K562 (cell line): ENCODE results near the gene PGAP2. TPM values are rescaled to one million over a fixed set of nuclear protein-coding genes. Genes with fewer than 3 reads are reported as not detected.

Source experiments
- ADNP ChIP-seq: fragments of 200-800 bp; sonication (Bioruptor generic); IDR thresholded peaks from 2 replicates; pipeline ENCODE4 v1.6.1; 2016; ENCODE audit warnings: missing genetic modification characterization, missing compliant biosample characterization
- FOXA1 ChIP-seq: fragments of 450-650 bp; IDR thresholded peaks from 2 replicates; pipeline ENCODE4 v1.6.1; 2016; ENCODE audit warnings: mild to moderate bottlenecking, borderline replicate concordance
- FOXK1 ChIP-seq: sonication (generic); formaldehyde crosslinking; IDR thresholded peaks from 2 replicates; pipeline ENCODE4 v1.8.0; 2022; ENCODE audit warnings: missing genetic modification reagents, mild to moderate bottlenecking, borderline replicate concordance
- HEY1 ChIP-seq: fragments of 250-450 bp; sonication (Bioruptor Pico); IDR thresholded peaks from 2 replicates; pipeline ENCODE4 v1.5.0; 2020; ENCODE audit warnings: mild to moderate bottlenecking, moderate library complexity, borderline replicate concordance
- ILK ChIP-seq: fragments of 450-650 bp; IDR thresholded peaks from 2 replicates; pipeline ENCODE4 v1.6.1; 2016; ENCODE audit warnings: missing genetic modification characterization, low read depth, mild to moderate bottlenecking, missing compliant biosample characterization, moderate library complexity, borderline replicate concordance
- KLF13 ChIP-seq: fragments of 450-650 bp; IDR thresholded peaks from 2 replicates; pipeline ENCODE4 v1.6.1; 2016; ENCODE audit warnings: missing genetic modification characterization, low read depth, mild to moderate bottlenecking, missing compliant biosample characterization, moderate library complexity, borderline replicate concordance
- LARP7 ChIP-seq: fragments of 450-650 bp; IDR thresholded peaks from 2 replicates; pipeline ENCODE4 v1.6.1; 2016
- NEUROD1 ChIP-seq: fragments of 150-350 bp; IDR thresholded peaks from 2 replicates; pipeline ENCODE4 v1.6.1; 2014; ENCODE audit warnings: borderline replicate concordance, low read length, low read depth; ENCODE audit not compliant: partially characterized antibody
- PML ChIP-seq: IDR thresholded peaks from 2 replicates; pipeline ENCODE4 v1.6.1; 2012; ENCODE audit warnings: low read length, inconsistent platforms
- SMC3 ChIP-seq: conservative IDR thresholded peaks from 2 replicates; pipeline ENCODE4 v1.6.1; 2011; ENCODE audit warnings: low read depth, low read length, improper control_type of control experiment; ENCODE audit not compliant: insufficient read depth
- STAT5A ChIP-seq: IDR thresholded peaks from 2 replicates; pipeline ENCODE4 v1.6.1; 2012; ENCODE audit warnings: low read length, inconsistent platforms, borderline replicate concordance
- ZBTB43 ChIP-seq: sonication (generic); formaldehyde crosslinking; IDR thresholded peaks from 2 replicates; pipeline ENCODE4 v1.8.0; 2023; ENCODE audit warnings: mild to moderate bottlenecking, missing genetic modification reagents
- ZBTB7A ChIP-seq: IDR thresholded peaks from 2 replicates; pipeline ENCODE4 v1.6.1; 2011; ENCODE audit warnings: low read depth, mild to moderate bottlenecking, low read length, moderate library complexity, borderline replicate concordance; ENCODE audit not compliant: control insufficient read depth
- ZFP1 ChIP-seq: fragments of 450-650 bp; formaldehyde crosslinking; IDR thresholded peaks from 2 replicates; pipeline ENCODE4 v1.4.0; 2020; ENCODE audit warnings: mild to moderate bottlenecking, mixed read lengths
- ZFP91 ChIP-seq: sonication (generic); formaldehyde crosslinking; IDR thresholded peaks from 2 replicates; pipeline ENCODE4 v1.8.0; 2022; ENCODE audit warnings: mild to moderate bottlenecking, missing genetic modification reagents
- ZFX ChIP-seq: sonication (generic); formaldehyde crosslinking; IDR thresholded peaks from 2 replicates; pipeline ENCODE4 v1.8.0; 2022; ENCODE audit warnings: mild to moderate bottlenecking, missing genetic modification reagents, moderate library complexity
- ZNF124 ChIP-seq: sonication (generic); formaldehyde crosslinking; IDR thresholded peaks from 2 replicates; pipeline ENCODE4 v1.8.1; 2022; ENCODE audit warnings: missing genetic modification reagents
- ZNF347 ChIP-seq: fragments of 450-650 bp; formaldehyde crosslinking; IDR thresholded peaks from 2 replicates; pipeline ENCODE4 v1.4.0; 2020; ENCODE audit warnings: low read depth, mild to moderate bottlenecking, moderate library complexity
- ZNF408 ChIP-seq: fragments of 250-450 bp; sonication (Bioruptor Pico); IDR thresholded peaks from 2 replicates; pipeline ENCODE4 v1.4.0; 2020; ENCODE audit warnings: low read depth, mild to moderate bottlenecking, moderate library complexity
- ZNF436 ChIP-seq: fragments of 250-450, 450-650 bp; sonication (Bioruptor Pico); formaldehyde crosslinking; IDR thresholded peaks from 2 replicates; pipeline ENCODE4 v1.7.0; 2020; ENCODE audit warnings: mild to moderate bottlenecking
- ZNF57 ChIP-seq: fragments of 450-650 bp; formaldehyde crosslinking; IDR thresholded peaks from 2 replicates; pipeline ENCODE4 v1.4.0; 2020; ENCODE audit warnings: mild to moderate bottlenecking, moderate library complexity
- polyA plus RNA-seq, 8 experiments: library from polyadenylated mRNA; depleted of rRNA in 4 of 8; stranded (reverse) in 5 of 8; unstranded in 3 of 8; fragments of >200 nt; fragmentation: Nextera tagmentation in 2 of 8; fragmentation: Illumina TruSeq in 1 of 8; extraction: Ambion mirVana in 2 of 8; extraction: Trizol in 1 of 8; gene quantifications; 2 replicates each; pipeline versions ENCODE4 v1.2.1 to v1.2.3, GENCODE V29; 2011 to 2014; ENCODE audit warnings: inconsistent platforms in 1 of 8, missing spikeins in 1 of 8
- total RNA-seq, 7 experiments: library from RNA; depleted of rRNA in 6 of 7; stranded (reverse); fragments of >200 nt in 6 of 7; fragmentation: Illumina TruSeq in 2 of 7; extraction: Trizol in 2 of 7; gene quantifications; 2 replicates each; pipeline versions ENCODE4 v1.2.1 to v1.2.3, GENCODE V29; 2011 to 2021; ENCODE audit warnings: low replicate concordance in 1 of 7
- TF ChIP-seq, protein P1 (sequence below): IDR thresholded peaks from 2 replicates; pipeline ENCODE4 v1.6.1; 2011; ENCODE audit warnings: borderline replicate concordance, low read depth, mild to moderate bottlenecking, moderate library complexity, low read length; ENCODE audit not compliant: insufficient read depth, poor library complexity, severe bottlenecking

The PGAP2 gene
- total and polyA plus RNA-seq, 9 of the 15 experiments (the other 6 are each of a cell fraction or from before 2014, with no cell fraction given) = 17.9 to 47.2 (median 33.7) TPM

DNA sequence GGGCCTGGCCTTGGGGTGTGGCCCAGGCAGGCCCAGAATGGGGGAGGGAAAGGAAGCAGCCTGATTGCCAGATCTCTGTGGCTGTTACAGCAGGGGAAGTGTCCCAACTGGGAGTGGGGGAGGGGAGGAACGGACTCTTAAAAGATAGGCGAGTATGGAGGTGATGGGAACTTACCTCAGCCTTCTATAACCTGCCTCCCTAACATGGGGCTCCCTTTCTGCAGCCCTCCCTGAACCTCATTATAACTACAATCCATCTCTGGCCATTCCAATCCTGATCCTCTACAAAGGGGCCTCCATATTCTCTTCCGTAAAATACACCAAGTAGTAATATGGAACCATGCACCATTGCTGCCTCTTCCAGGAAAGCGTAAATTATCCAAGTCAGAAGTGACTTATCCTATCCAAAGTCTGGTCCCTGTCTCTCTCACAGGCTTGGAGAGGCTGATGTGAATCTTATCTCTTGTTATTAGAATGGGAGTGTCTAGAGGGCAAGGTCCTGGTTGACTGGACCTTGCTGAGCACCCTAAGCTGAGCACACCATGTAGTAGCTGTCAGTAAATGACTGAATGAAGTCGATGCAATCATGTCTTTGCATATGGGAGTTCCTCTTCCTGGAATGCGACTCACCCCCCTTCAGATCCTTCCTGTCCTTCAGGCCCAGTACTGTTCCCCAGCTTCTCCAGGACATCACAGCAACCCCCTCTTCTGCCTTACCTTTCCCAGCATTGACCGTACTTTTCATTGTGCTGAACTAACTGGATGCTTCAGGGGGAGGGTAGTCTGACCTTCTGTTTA, 26.5 kb downstream of the PGAP2 start (continued):
- TF ChIP-seq, protein P1, sequence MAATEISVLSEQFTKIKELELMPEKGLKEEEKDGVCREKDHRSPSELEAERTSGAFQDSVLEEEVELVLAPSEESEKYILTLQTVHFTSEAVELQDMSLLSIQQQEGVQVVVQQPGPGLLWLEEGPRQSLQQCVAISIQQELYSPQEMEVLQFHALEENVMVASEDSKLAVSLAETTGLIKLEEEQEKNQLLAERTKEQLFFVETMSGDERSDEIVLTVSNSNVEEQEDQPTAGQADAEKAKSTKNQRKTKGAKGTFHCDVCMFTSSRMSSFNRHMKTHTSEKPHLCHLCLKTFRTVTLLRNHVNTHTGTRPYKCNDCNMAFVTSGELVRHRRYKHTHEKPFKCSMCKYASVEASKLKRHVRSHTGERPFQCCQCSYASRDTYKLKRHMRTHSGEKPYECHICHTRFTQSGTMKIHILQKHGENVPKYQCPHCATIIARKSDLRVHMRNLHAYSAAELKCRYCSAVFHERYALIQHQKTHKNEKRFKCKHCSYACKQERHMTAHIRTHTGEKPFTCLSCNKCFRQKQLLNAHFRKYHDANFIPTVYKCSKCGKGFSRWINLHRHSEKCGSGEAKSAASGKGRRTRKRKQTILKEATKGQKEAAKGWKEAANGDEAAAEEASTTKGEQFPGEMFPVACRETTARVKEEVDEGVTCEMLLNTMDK = no peak
- TF ChIP-seq ZBTB43 (CRISPR knock-in tag) (no peak; the same call in 1 of the 2 replicates), SMC3 (no peak), ZNF436 (no peak), ZNF57 (CRISPR knock-in tag) (no peak), ZBTB7A (no peak), FOXK1 (CRISPR knock-in tag) (no peak), ZFP91 (CRISPR knock-in tag) (no peak), ZNF347 (CRISPR knock-in tag) (no peak), PML (peak; percentile 48; the same call in 1 of the 2 replicates), STAT5A (peak; percentile 63), ZNF408 (CRISPR knock-in tag) (no peak), ZNF124 (CRISPR knock-in tag) (no peak), LARP7 (no peak), ILK (tag) (no peak), FOXA1 (no peak), HEY1 (CRISPR knock-in tag) (no peak), ZFX (no peak; the same call in none of the 2 replicates), NEUROD1 (peak; percentile 77), ADNP (tag) (no peak), ZFP1 (CRISPR knock-in tag) (no peak), KLF13 (tag) (no peak; the same call in 1 of the 2 replicates)
